ENCODE results near the gene CTBP2.

Gene CTBP2

GRCh38 chr10:125125951-125126735 lies 34.2 kb downstream of the CTBP2 start:
- no peak overlapping the region for H3K4me3 ChIP-seq (ENCODE audit: low read depth, low read length)
- DNase-seq (ENCODE audit: low read depth) = no peak
- TF ChIP-seq, protein P1, sequence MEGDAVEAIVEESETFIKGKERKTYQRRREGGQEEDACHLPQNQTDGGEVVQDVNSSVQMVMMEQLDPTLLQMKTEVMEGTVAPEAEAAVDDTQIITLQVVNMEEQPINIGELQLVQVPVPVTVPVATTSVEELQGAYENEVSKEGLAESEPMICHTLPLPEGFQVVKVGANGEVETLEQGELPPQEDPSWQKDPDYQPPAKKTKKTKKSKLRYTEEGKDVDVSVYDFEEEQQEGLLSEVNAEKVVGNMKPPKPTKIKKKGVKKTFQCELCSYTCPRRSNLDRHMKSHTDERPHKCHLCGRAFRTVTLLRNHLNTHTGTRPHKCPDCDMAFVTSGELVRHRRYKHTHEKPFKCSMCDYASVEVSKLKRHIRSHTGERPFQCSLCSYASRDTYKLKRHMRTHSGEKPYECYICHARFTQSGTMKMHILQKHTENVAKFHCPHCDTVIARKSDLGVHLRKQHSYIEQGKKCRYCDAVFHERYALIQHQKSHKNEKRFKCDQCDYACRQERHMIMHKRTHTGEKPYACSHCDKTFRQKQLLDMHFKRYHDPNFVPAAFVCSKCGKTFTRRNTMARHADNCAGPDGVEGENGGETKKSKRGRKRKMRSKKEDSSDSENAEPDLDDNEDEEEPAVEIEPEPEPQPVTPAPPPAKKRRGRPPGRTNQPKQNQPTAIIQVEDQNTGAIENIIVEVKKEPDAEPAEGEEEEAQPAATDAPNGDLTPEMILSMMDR (IDR thresholded peaks at IDR 0.05; ENCODE audit: low read depth, low read length, missing control alignments) = no peak

GRCh38 chr10:125124907-125125306 lies 35.5 kb downstream of the CTBP2 start:
- TF ChIP-seq, protein P1 (IDR thresholded peaks at IDR 0.05; ENCODE audit: low read depth, low read length, missing control alignments) = no peak
- no peak for DNase-seq (ENCODE audit: low read depth)
- H3K4me3 ChIP-seq (ENCODE audit: low read depth, low read length) = no peak overlapping the region

DNA sequence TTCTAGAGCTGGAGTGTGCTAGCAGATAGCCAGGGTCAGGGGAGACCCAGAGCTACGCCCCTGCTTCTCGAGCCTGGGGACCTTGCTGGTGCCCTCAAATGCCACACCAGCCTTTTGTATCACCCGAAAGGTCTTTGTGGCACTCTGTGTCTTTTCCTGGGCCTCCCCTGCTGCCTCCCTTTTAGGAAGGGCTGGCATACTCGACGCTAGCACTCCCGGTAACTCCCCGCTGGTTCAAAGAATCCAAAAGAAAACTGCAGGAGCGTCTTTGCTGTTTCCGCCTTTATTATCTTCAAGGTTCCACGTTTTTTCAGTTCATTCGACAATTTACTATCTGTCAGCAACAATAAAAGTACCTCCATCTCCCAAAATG lies 36.3 kb downstream of the CTBP2 start:
- DNase-seq (ENCODE audit: low read depth) = no peak
- no peak overlapping the region for H3K4me3 ChIP-seq (ENCODE audit: low read depth, low read length)
- TF ChIP-seq, protein P1 (IDR thresholded peaks at IDR 0.05; ENCODE audit: low read depth, low read length, missing control alignments) = no peak

- DNase-seq (ENCODE audit: low read depth) = no peak
- no peak overlapping the region for H3K4me3 ChIP-seq (ENCODE audit: low read depth, low read length)
- TF ChIP-seq, protein P1 (IDR thresholded peaks at IDR 0.05; ENCODE audit: low read depth, low read length, missing control alignments) = no peak
Observed at GRCh38 chr10:125123476-125124114, 36.8 kb downstream of the CTBP2 start.

GRCh38 chr10:125122566-125122965 lies 37.8 kb downstream of the CTBP2 start:
- no peak overlapping the region for H3K4me3 ChIP-seq (ENCODE audit: low read depth, low read length)
- no peak for DNase-seq (ENCODE audit: low read depth)
- TF ChIP-seq, protein P1 (IDR thresholded peaks at IDR 0.05; ENCODE audit: low read depth, low read length, missing control alignments) = no peak

- TF ChIP-seq, protein P1 (IDR thresholded peaks at IDR 0.05; ENCODE audit: low read depth, low read length, missing control alignments) = no peak
- H3K4me3 ChIP-seq (ENCODE audit: low read depth, low read length) = no peak overlapping the region
- DNase-seq (ENCODE audit: low read depth) = no peak
Observed at GRCh38 chr10:125121003-125121402, 39.4 kb downstream of the CTBP2 start.

All from GM12864 (cell line).